ENCODE results near the gene ANKRD30BL.
"Not testable (repeated sequence)": the region's sequence is repeated elsewhere in the genome, so short reads cannot be mapped to it uniquely, and the experiment has no call there.

ANKRD30BL gene

GRCh38 chr2:132161161-132162124, at the start of gene ANKRD30BL:
Gene ANKRD30BL, minus strand, starts transcription at chr2:132161952. Its CDS starts 247 bp downstream, at chr2:132161705.
- DNase-seq = not testable (repeated sequence)

GRCh38 chr2:132202866-132203265, 41.1 kb upstream of the ANKRD30BL start:
- not testable (repeated sequence) for DNase-seq

GRCh38 chr2:132192854-132193253, 31.1 kb upstream of the ANKRD30BL start:
- not testable (repeated sequence) for DNase-seq

- not testable (repeated sequence) for DNase-seq
These were observed 5.3 kb upstream of the ANKRD30BL start for GRCh38 chr2:132167100-132167499.

- DNase-seq = not testable (repeated sequence)
These were observed 441 bp upstream of the ANKRD30BL start for GRCh38 chr2:132162125-132162660.

GRCh38 chr2:132146774-132147173, 15.0 kb downstream of the ANKRD30BL start:
- DNase-seq = peak; percentile 5
